SJCRH30 (cell line): Measurements from ENCODE around the gene LRPPRC. TPM values are rescaled to one million over a fixed set of nuclear protein-coding genes. Genes with fewer than 3 reads are reported as not detected.
A peak's percentile ranks its signal among the peaks of the same experiment; 100 is the strongest.

Experiments
- DNase-seq, 2 experiments: peaks; one replicate each; pipeline ENCODE4 v3.0.0-alpha.2; 2015 to 2020
- H3K27ac ChIP-seq: fragments of 250-450 bp; sonication (Bioruptor Pico); 2 replicates; pipeline ENCODE4 v1.5.1; 2020; ENCODE audit warnings: mild to moderate bottlenecking, moderate library complexity
- H3K27me3 ChIP-seq: fragments of 250-450 bp; sonication (Bioruptor Pico); 2 replicates; pipeline ENCODE4 v1.5.1; 2020; ENCODE audit warnings: mild to moderate bottlenecking, moderate library complexity
- H3K36me3 ChIP-seq: fragments of 250-450 bp; sonication (Bioruptor Pico); 2 replicates; pipeline ENCODE4 v1.5.1; 2020; ENCODE audit warnings: mild to moderate bottlenecking, moderate library complexity
- H3K4me1 ChIP-seq: fragments of 250-450 bp; sonication (Bioruptor Pico); 2 replicates; pipeline ENCODE4 v1.5.1; 2020; ENCODE audit warnings: mild to moderate bottlenecking, moderate library complexity
- H3K4me3 ChIP-seq: fragments of 250-450 bp; sonication (Bioruptor Pico); 2 replicates; pipeline ENCODE4 v1.5.1; 2020; ENCODE audit warnings: mild to moderate bottlenecking, moderate library complexity
- H3K9me3 ChIP-seq: fragments of 250-450 bp; sonication (Bioruptor Pico); replicated peaks from 2 replicates; pipeline ENCODE4 v1.5.1; 2020; ENCODE audit warnings: mild to moderate bottlenecking, moderate library complexity
- total RNA-seq: library from RNA; depleted of rRNA; stranded (reverse); fragments of >200 nt; shearing (Covaris generic); gene quantifications from 2 replicates; pipeline ENCODE4 v1.2.3, GENCODE V29; 2014

LRPPRC gene
- total RNA-seq, 1 experiment from 2014 or later, result 173 TPM

GRCh38 chr2:44004735-44005602 is 9.2 kb upstream of the LRPPRC start:
- Histone ChIP-seq H3K9me3 (no peaks in the 10 kb centered on the region), H3K27ac (no peak overlapping the region), H3K4me1 (no peaks in the 10 kb centered on the region), H3K36me3 (no peaks in the 10 kb centered on the region), H3K4me3 (no peak overlapping the region), H3K27me3 (no peaks in the 10 kb centered on the region)
- DNase-seq, result peak in 1 of 2 experiments; percentile 33

- Histone ChIP-seq H3K9me3 (no peaks in the 10 kb centered on the region), H3K36me3 (no peaks in the 10 kb centered on the region), H3K27ac (no peak overlapping the region), H3K27me3 (no peaks in the 10 kb centered on the region), H3K4me3 (no peak overlapping the region), H3K4me1 (no peaks in the 10 kb centered on the region)
- no peak for DNase-seq
Observed at GRCh38 chr2:44001716-44002115, 5.9 kb upstream of the LRPPRC start.

GRCh38 chr2:43998263-43998662 is 2.5 kb upstream of the LRPPRC start:
- Histone ChIP-seq H3K36me3 (peaks cover 8% of the 10 kb centered on the region), H3K27me3 (no peaks in the 10 kb centered on the region), H3K4me1 (no peaks in the 10 kb centered on the region), H3K27ac (no peak overlapping the region), H3K9me3 (no peaks in the 10 kb centered on the region), H3K4me3 (no peak overlapping the region)
- DNase-seq, result no peak

GRCh38 chr2:43993437-43993836 is 2.4 kb downstream of the LRPPRC start:
- no peak for DNase-seq
- Histone ChIP-seq H3K27me3 (no peaks in the 10 kb centered on the region), H3K9me3 (no peaks in the 10 kb centered on the region), H3K36me3 (peaks cover 50% of the 10 kb centered on the region), H3K4me3 (no peak overlapping the region), H3K27ac (no peak overlapping the region), H3K4me1 (no peaks in the 10 kb centered on the region)

GRCh38 chr2:43989545-43989944 is 6.2 kb downstream of the LRPPRC start:
- H3K36me3 ChIP-seq, result peaks cover 78% of the 10 kb centered on the region
- H3K9me3 ChIP-seq, result no peaks in the 10 kb centered on the region
- H3K4me1 ChIP-seq, result no peaks in the 10 kb centered on the region
- H3K27me3 ChIP-seq, result no peaks in the 10 kb centered on the region
- H3K27ac ChIP-seq, result no peak overlapping the region
- DNase-seq, result no peak
- no peak overlapping the region for H3K4me3 ChIP-seq

- Histone ChIP-seq H3K27ac (no peak overlapping the region), H3K4me3 (no peak overlapping the region), H3K36me3 (peaks cover 79% of the 10 kb centered on the region), H3K27me3 (no peaks in the 10 kb centered on the region), H3K4me1 (no peaks in the 10 kb centered on the region), H3K9me3 (no peaks in the 10 kb centered on the region)
- no peak for DNase-seq
Observed at GRCh38 chr2:43986600-43986999, 9.2 kb downstream of the LRPPRC start.

- no peak overlapping the region for H3K4me3 ChIP-seq
- H3K36me3 ChIP-seq, result peaks cover 83% of the 10 kb centered on the region
- no peak overlapping the region for H3K27ac ChIP-seq
Observed at GRCh38 chr2:43985359-43985758, 10.4 kb downstream of the LRPPRC start.

GRCh38 chr2:43984533-43984932 is 11.3 kb downstream of the LRPPRC start:
- H3K4me1 ChIP-seq, result no peaks in the 10 kb centered on the region
- H3K4me3 ChIP-seq, result no peak overlapping the region
- H3K9me3 ChIP-seq, result no peaks in the 10 kb centered on the region
- H3K27me3 ChIP-seq, result no peaks in the 10 kb centered on the region
- DNase-seq, result no peak
- no peak overlapping the region for H3K27ac ChIP-seq
- H3K36me3 ChIP-seq, result peaks cover 84% of the 10 kb centered on the region

More at GRCh38 chr2:43985359-43985758, 10.4 kb downstream of the LRPPRC start:
- H3K27me3 ChIP-seq, result no peaks in the 10 kb centered on the region
- no peaks in the 10 kb centered on the region for H3K9me3 ChIP-seq
- no peak for DNase-seq
- H3K4me1 ChIP-seq, result no peaks in the 10 kb centered on the region

GRCh38 chr2:43980902-43981301 is 14.9 kb downstream of the LRPPRC start:
- Histone ChIP-seq H3K4me1 (no peaks in the 10 kb centered on the region), H3K27ac (no peak overlapping the region), H3K36me3 (peaks cover 90% of the 10 kb centered on the region), H3K9me3 (no peaks in the 10 kb centered on the region), H3K27me3 (no peaks in the 10 kb centered on the region), H3K4me3 (no peak overlapping the region)
- no peak for DNase-seq

GRCh38 chr2:43977677-43978375 is 18.0 kb downstream of the LRPPRC start:
- Histone ChIP-seq H3K27ac (no peak overlapping the region), H3K4me3 (no peak overlapping the region), H3K36me3 (peaks cover 98% of the 10 kb centered on the region), H3K4me1 (no peaks in the 10 kb centered on the region), H3K27me3 (no peaks in the 10 kb centered on the region), H3K9me3 (no peaks in the 10 kb centered on the region)
- DNase-seq, result no peak

- no peak overlapping the region for H3K27ac ChIP-seq
- H3K36me3 ChIP-seq, result peaks cover 100% of the 10 kb centered on the region
- H3K4me1 ChIP-seq, result no peaks in the 10 kb centered on the region
- H3K4me3 ChIP-seq, result no peak overlapping the region
- H3K9me3 ChIP-seq, result no peaks in the 10 kb centered on the region
- no peak for DNase-seq
- no peaks in the 10 kb centered on the region for H3K27me3 ChIP-seq
Observed at GRCh38 chr2:43960921-43961320, 34.9 kb downstream of the LRPPRC start.

GRCh38 chr2:43958397-43959275 is 37.2 kb downstream of the LRPPRC start:
- Histone ChIP-seq H3K9me3 (no peaks in the 10 kb centered on the region), H3K27me3 (no peaks in the 10 kb centered on the region), H3K4me3 (no peak overlapping the region), H3K36me3 (peaks cover 99% of the 10 kb centered on the region), H3K4me1 (no peaks in the 10 kb centered on the region), H3K27ac (no peak overlapping the region)
- DNase-seq, result no peak

GRCh38 chr2:43950383-43951008 is 45.3 kb downstream of the LRPPRC start:
- Histone ChIP-seq H3K4me3 (no peak overlapping the region), H3K9me3 (no peaks in the 10 kb centered on the region), H3K27ac (no peak overlapping the region), H3K4me1 (peaks cover 5% of the 10 kb centered on the region; the same call in 1 of the 2 replicates), H3K27me3 (no peaks in the 10 kb centered on the region), H3K36me3 (peaks cover 97% of the 10 kb centered on the region)
- peak; percentile 6 to 61 for DNase-seq

GRCh38 chr2:43948370-43948769 is 47.4 kb downstream of the LRPPRC start:
- H3K36me3 ChIP-seq, result peaks cover 97% of the 10 kb centered on the region
- DNase-seq, result no peak

More at GRCh38 chr2:43948370-43948769, 47.4 kb downstream of the LRPPRC start:
- H3K4me3 ChIP-seq, result no peak overlapping the region
- H3K27ac ChIP-seq, result no peak overlapping the region
- H3K4me1 ChIP-seq, result peaks cover 5% of the 10 kb centered on the region; the same call in 1 of the 2 replicates
- H3K27me3 ChIP-seq, result no peaks in the 10 kb centered on the region
- no peaks in the 10 kb centered on the region for H3K9me3 ChIP-seq
